ENCODE measurements around the gene ZNF653.
"Not testable (repeated sequence)": the region's sequence is repeated elsewhere in the genome, so short reads cannot be mapped to it uniquely, and the experiment has no call there.

Gene ZNF653

DNA sequence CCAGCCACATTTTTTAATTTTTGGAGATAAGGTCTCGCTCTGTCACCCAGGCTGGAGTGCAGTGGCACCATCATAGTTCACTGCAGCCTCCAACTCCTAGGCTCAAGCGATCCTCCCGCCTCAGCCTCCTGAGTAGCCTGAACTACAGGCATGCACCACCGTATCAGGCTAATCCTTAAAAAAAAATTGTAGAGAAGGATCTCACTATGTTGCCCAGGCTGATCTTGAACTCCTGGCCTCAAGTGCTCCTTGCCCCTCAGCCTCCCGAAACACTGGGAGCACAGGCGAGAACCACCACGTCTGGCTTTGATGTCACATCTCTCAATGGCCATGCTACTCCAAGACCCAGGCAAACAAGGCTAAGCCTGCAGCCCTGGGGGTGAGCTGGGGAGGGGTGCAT, 49.0 kb downstream of the ZNF653 start:
- no peak for DNase-seq (ENCODE audit: low read depth in 2 of 2)

DNA sequence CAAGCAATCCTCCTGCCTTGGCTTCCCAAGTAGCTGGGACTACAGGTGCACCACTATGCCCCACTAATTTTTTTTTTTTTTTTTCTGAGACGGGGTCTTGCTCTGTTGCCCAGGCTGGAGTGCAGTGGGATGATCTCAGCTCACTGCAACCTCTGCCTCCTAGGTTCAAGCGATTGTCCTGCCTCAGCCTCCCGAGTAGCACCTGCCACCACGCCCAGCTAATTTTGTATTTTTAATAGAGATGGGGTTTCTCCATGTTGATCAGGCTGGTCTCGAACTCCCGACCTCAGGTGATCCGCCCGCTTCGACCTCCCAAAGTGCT, 50.4 kb downstream of the ZNF653 start:
- DNase-seq (ENCODE audit: low read depth in 2 of 2), result not testable (repeated sequence)

DNA sequence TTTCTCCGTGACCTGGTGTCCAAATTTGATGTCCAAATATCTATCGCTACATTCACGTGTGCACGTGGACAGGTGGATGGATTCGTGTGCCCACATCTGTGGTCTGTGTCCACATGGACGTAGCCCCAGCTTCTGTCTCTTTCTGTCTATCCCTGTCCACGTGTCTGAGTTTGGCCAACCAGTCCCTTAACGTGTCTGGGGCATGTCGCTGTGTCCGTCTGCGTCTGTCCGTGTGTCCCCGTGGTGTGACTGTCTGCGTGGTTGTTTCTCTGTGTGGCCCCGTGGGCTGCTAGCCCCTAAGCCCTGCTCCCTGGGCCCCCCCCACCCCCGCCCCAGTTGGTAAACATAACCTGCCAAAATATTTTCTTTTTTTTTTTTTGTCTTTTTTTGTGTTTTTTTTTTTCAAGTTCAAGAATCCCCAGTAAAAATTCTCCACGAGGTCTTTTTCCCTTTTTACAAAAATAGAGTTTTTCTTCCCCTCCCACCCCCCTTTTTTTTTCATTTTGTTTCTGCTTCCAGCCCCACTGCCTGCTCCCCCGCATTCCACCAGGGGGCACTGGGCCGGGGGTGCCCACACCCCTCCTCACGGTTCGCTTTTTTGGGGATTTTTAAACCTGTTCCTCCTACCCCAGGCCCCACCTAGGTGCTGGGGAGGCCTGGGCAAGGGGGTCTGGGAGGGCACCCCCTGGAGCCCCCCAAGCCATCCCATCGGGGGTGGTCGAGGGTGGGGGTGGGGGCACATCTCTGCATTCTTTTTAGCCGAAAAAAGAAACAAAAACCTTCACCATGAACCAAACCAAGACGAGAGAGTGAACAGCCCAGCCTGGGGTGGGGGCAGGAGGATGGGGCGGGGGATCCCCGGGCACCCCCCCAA, 51.9 kb downstream of the ZNF653 start:
- DNase-seq (ENCODE audit: low read depth in 2 of 2), result no peak

DNA sequence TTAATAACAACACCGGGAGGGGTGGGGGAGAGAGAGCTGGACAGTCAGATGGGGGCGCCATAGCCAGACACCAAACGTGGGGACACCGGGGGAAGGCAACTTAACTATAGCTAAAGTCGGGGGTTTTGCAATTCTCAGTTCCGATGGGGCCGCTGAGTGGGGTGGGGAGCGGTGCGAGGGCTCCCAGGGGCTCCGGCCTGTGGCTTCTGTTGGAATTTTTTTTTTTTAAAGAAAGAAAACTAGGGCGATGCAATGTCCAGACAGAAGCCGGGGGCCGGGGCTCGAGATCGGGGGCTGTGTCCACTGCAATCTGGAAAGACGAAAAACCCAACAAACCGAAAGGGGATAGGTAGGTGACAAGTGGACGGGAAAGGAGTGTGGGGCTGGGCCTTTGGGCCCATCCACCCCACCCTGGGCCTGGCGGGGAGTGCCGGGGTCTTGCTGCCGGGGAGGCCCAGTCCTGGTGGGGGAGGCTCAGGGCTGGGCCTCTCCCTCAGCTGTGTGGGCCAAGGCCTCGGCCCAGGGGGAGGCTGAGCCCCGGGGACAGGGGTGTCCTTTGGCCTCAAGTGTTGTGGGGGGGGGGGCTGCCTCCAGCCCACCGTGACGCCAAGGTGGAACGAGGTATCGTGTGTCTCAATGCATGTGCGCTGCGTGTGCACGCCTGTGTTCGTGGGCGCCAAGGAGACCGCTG, 52.9 kb downstream of the ZNF653 start:
- DNase-seq (ENCODE audit: low read depth in 2 of 2), result no peak

DNA sequence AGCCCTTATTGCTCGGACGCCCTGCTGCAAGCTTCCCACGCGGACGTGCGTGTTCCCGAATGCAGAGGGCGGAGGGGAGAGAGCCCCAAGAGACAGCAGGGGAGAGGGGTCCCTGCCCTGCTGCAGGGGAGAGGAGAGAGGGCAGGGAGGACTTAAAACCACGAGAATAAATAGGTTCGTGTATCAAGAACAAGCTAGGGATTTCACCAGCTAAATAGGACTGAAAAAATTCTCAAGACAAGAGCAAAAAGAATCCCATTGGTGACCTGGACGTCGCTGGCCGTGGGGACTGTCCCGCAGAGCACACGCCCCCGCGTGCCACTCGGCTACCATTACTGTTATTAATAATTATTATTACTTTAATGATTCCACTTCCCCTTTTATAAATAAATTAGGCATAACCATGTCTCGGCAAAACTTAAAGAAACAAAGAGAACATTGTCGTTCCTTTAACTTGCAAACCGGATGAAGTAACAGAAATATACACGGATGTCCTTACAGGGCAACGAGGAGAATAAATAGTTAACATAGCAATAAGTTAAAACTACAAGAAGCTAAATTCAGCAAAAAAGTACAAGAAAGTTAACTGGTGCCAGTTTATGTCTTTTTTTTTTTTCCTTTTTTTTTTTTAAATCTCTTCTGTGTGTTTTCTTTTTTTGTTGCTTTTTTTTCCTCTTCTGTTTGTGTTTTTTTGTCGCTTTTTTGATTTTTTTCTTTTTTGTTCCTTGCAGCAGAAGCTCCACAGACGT, 53.6 kb downstream of the ZNF653 start:
- no peak for DNase-seq (ENCODE audit: low read depth in 2 of 2)

DNA sequence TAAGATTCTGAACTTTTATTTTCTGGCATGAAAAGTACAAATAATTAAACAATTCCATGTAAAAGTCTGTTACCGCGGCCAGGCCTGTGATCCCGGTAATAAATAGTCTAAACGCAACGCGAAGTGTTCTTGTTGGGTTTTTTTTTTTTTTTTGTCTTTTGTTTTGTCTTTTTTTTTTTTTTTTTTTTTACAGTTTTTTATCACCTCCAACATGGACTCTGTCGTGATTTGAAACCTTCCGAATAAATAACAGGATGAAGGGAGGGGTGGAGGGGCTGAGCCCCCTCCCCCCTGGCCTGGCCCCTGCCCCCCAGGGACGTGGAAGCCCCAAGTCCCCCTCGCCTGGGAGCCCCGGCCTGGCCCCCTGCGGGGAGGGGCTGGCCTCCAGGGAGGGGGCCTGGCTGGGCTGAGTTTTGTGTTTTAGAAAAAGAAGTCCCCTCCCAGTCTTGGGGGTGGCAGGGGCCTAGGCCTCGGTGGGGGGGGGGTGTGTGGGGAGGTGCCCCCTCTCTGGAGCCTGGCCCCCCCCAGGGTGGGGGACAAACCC, 54.2 kb downstream of the ZNF653 start:
- no peak for DNase-seq (ENCODE audit: low read depth in 2 of 2)

DNA sequence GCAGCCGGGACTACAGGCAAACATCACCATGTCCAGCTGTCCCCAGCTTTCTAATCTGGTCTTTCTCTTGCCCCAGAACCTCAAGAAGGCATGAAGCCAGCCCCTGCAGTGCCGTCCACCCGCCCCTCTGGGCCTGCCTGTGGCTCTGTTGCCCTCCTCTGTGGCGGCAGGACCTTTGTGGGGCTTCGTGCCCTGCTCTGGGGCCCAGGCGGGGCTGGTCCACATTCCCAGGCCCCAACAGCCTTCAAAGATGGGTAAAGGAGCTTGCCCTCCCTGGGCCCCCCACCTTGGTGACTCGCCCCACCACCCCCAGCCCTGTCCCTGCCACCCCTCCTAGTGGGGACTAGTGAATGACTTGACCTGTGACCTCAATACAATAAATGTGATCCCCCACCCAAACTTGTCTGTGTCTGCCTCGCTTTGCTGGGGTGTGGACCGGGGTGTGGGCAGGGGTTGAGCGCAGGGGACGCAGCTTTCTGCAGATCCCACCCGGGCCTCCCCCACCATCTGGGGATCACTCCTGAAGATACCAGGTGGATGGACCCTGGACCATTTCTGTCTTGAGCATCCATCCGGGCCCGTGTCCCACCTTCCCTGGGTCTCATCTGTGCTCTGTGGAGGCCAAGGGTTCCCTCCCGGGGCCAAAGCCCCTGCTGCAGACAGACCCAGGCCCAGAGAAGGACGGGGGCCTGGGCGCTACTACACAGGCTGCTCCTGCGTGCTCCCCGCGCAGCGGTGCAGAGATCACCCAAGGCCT, 54.9 kb downstream of the ZNF653 start:
- no peak for DNase-seq (ENCODE audit: low read depth in 2 of 2)

DNA sequence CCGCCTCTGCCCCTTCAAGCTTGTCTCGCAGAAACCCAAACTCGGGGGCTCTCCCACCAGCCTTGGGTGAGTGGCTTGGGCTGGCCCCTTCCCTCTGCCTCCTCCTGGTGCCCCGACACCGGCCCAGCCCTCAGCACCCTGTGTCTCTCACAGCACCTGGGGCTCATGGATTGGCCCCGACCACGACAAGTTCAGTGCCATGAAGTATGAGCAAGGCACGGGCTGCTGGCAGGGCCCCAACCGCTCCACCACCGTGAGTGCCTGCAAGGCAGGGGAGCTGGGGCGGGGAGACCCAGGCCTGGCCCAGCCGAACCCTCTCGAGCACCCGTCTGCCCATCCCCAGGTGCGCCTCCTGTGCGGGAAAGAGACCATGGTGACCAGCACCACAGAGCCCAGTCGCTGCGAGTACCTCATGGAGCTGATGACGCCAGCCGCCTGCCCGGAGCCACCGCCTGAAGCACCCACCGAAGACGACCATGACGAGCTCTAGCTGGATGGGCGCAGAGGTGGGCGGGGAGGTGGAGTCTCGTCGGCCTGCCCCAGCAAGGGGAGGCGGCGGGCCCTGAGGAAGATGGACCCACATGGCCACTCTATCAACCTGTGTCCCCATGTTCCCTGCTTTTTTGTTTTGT, 56.6 kb downstream of the ZNF653 start:
- no peak for DNase-seq (ENCODE audit: low read depth in 2 of 2)

DNA sequence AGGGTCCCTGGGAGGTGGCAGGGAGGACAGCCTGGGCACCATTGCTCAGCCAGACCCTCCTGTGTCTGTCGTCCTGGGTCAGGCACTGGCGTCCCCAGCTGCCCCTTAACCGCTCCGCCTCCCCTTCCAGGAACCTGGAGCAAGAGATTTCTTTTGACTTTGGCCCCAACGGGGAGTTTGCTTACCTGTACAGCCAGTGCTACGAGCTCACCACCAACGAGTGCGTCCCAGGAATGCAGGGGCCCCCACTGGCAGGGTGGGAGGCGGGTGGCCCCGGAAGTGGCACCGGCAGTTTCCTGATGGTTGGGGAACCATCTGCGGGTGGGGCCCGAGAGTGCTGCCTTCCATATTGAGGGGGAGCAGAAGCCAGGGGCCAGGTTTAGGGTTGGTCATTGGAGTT, 57.2 kb downstream of the ZNF653 start:
- DNase-seq (ENCODE audit: low read depth in 2 of 2), result no peak

DNA sequence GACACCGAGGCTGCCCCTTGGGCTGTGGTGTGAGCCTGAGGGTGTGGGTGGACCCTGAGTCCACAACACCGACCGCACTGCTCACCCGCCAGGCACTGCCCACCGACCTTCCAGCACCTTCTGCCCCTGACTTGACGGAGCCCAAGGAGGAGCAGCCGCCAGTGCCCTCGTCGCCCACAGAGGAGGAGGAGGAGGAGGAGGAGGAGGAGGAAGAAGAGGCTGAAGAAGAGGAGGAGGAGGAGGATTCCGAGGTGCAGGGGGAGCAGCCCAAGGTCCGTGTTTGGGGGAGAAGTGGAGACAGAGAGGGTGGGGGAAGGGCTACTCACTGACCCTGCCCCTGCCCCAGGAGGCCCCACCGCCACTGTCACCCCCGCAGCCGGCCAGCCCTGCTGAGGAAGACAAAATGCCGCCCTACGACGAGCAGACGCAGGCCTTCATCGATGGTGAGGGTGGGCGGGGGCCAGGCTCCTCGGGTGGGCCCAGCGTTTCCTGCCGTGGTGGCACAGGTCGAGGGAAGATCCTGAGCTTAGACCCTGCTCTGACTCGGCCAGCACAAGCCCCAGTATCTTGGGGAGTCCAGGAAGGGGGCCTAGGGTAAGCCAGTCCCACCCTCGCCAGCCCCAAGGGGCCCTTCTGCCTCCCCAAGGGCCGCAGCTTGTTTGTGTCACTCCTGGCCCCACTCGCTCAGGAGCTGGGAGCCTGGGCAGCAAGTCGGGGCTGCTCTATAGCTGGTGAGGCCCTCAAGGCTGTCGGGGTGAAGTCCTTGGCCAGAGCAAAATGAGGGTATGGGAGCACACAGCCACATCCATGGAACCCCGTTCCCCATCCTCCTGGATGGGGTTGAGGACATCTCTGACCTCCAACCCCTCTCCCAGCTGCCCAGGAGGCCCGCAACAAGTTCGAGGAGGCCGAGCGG, 58.0 kb downstream of the ZNF653 start:
- no peak for DNase-seq (ENCODE audit: low read depth in 2 of 2)

DNA sequence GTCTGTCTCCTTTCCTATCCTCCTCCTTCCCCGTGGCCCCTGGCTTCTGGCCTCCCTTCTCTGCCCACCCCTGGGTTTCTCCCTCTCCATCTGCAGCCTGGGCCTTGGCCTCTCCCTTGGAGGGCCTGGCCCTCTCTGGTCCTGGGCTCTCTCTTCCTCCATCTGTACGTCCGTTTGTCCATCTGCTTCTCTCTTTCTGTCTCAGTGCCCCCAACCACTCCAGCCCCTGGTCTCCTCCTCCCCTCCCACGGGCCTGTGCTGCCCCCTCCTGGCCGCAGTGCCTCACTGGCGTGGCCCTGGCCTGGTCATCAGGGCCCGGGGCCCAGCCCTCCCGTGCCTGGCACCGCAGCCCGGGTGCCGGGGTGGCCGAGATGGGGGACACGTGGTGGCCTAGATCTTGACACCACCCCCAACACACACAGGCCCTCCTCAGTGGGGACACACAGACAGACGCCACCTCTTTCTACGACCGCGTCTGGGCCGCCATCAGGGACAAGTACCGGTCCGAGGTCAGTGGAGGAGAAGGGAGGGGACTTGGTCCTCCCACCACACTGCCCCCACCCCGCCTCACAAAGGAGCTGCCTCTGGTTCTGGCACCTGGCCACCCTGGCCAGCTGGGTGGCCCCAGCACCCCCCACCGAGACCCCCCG, 58.9 kb downstream of the ZNF653 start:
- DNase-seq (ENCODE audit: low read depth in 2 of 2), result no peak

DNA sequence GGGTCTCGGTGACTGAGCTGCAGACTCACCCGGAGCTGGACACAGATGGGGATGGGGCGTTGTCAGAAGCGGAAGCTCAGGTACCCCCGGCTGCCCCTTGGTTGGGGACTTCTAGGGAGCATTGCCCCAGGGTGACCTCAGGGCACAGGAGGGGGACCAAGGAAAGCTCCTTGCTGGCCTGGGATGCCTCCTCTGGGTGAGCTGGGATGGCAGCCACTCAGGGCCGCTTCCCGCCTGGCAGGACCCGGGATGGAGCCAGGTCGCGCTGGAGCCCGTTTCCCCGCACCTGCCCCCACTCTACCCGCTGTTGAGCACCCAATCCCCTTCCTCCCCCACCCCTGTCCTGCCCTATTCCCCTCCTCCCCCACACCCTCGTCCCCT, 59.4 kb downstream of the ZNF653 start:
- no peak for DNase-seq (ENCODE audit: low read depth in 2 of 2)

DNA sequence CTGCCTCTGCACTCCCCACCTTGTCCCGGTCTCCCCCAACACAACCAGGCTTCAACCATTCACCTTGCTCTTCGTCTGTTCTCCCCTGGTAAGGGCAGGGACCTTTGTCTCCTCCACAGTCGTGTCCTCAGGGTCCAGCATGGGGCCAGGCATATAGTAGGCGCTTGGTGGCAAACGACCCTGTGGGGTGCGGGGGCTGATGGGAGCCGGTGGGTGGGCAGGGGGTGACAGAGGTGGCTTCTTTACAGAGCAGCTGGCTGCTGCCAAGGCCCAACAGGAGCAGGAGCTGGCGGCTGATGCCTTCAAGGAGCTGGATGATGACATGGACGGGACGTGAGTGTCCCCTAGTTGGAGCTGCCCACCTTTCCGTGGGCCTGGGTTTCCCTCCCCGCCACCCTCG, 60.5 kb downstream of the ZNF653 start:
- DNase-seq (ENCODE audit: low read depth in 2 of 2), result no peak

DNA sequence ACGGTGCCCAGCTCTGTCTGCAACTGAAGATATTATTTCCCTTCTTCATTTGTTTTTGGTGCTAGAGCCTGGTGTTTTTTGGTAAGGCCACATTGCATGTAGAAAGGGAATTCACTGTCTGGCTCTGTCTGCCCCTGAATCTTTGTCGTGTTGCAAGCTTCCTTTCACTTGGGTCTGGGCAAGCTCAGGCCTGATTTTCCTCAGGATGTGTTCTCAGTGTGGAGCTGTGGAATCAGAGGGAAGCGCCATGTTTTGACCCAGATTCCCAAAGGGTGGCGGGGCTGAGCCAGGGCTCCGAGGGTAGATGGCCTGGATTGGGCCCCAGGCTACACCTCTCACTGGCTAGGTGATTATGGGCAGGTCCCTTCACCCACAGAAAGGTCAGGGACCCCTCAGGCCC, 61.6 kb downstream of the ZNF653 start:
- DNase-seq (ENCODE audit: low read depth in 2 of 2), result no peak

DNA sequence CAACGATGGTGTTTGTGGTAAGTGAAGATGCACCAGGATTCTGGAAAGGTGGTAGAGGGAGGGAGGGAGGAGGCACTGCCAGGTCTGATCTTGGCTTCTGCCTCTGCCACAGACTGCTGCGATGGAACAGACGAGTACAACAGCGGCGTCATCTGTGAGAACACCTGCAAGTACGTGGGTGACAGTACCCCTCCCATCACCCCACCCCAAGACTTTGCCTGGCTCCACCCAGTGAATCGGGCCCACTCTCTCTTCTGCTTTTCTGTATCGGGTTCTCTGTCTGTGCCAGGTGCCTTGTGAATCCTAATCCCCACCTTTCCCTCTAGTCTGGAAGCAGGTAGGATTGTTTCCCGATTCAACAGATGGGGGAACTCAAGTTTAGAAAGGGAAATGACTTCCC, 67.7 kb downstream of the ZNF653 start:
- no peak for DNase-seq (ENCODE audit: low read depth in 2 of 2)

DNA sequence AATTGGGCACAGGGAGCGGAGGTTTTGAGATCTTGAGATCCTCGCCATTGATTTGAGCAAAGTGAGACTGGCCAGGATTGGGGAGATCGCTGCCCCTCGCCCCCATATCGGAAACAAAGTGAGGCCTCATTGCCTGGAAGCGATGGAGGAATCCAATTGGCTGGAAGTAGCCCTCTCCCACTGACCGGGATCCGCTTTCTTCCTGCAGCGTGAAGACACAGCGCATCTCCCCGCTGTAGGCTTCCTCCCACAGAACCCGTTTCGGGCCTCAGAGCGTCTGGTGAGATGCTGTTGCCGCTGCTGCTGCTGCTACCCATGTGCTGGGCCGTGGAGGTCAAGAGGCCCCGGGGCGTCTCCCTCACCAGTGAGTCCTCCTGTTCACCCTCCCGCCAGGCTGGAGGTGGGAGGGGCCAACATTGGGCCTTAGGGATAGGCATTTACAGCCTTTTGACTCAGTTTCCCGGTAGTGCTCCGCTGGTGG, 69.8 kb downstream of the ZNF653 start:
- no peak for DNase-seq (ENCODE audit: low read depth in 2 of 2)

DNA sequence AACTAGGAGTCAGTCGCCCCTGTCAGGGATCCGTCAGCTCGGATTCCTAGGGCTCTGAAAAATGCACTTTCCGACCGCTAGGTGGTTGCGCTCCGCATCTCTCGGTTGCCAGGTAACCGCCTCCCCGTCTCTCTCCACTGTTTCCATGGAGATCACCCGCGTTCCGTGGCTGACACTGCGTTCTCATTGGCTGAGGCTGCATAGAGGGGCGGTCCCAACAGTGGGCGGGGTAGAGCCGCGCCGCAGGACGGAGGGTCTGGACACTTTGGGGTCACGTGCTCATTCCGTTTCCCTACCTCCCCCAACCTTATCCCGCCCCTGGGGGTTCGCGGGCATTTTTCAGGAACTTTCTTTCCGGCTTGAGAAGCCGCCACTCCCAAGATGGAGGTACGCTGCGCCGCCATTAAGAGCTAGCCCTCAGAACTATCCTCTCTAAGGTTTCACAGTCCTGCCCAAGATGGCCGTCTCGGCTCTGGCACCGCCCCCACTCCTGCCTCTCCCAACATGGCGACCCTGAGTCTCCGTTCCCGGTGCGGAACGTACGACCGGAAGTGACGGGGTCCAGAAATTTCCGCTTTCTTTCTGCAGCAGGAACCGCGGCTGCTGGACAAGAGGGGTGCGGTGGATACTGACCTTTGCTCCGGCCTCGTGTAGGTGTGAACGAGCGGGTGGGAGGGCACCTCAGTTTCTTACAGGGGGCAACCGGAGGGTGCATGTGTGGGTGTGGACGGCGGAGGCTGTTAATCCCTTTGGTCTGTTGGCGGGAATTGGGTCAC, 70.4 kb downstream of the ZNF653 start, which contains the start of the genes ODAD3 and PRKCSH:
Gene ODAD3, minus strand, starts transcription at position 65 of the 776 bp plus-strand sequence. CDS start 105 bp downstream, outside the sequence.
Gene PRKCSH, plus strand, starts transcription at position 579 of the 776 bp plus-strand sequence. CDS start 483 bp downstream, outside the sequence.
- peak; percentile 100 for DNase-seq (ENCODE audit: low read depth in 2 of 2)

DNA sequence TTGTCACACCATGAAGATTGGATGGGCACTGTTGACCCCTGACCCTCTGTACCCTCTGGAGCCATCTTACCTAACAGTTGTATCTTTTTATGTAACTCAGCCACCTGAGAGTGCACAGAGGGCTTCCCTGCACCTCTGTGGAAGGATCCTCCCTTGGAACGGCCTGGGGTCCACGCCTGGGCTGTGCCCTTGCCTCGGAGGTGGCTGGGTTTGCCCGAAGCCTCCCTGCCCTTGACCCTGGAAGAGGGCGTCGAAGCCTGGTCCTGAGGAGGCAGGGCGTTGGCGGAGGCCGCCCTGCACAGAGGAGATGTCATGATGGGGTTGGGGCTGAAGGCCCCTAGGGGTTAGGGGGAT, 71.0 kb downstream of the ZNF653 start:
- DNase-seq (ENCODE audit: low read depth in 2 of 2), result no peak

Data from fibroblast of skin of left quadriceps (primary cell).